ENCODE data around the gene SPRY4.

- TF ChIP-seq POLR2AphosphoS5 (IDR thresholded peaks at IDR 0.05) (no peak), POLR2A (IDR thresholded peaks at IDR 0.05) (no peak)
These were observed 5.7 kb downstream of the SPRY4 start for GRCh38 chr5:142319105-142319504.
